C4-2B (cell line): ENCODE measurements around the gene DHX58.

Experiments
- H3K27ac ChIP-seq: fragments of 450-650 bp; 2 replicates; pipeline ENCODE4 v1.5.1; 2017
- ZFX ChIP-seq: fragments of 450-650 bp; IDR thresholded peaks from 2 replicates; pipeline ENCODE4 v1.6.1; 2017
- TF ChIP-seq, protein P1 (sequence below): fragments of 450-650 bp; conservative IDR thresholded peaks from 2 replicates; pipeline ENCODE4 v1.5.1; 2017; ENCODE audit warnings: mild to moderate bottlenecking

The DHX58 gene

DNA sequence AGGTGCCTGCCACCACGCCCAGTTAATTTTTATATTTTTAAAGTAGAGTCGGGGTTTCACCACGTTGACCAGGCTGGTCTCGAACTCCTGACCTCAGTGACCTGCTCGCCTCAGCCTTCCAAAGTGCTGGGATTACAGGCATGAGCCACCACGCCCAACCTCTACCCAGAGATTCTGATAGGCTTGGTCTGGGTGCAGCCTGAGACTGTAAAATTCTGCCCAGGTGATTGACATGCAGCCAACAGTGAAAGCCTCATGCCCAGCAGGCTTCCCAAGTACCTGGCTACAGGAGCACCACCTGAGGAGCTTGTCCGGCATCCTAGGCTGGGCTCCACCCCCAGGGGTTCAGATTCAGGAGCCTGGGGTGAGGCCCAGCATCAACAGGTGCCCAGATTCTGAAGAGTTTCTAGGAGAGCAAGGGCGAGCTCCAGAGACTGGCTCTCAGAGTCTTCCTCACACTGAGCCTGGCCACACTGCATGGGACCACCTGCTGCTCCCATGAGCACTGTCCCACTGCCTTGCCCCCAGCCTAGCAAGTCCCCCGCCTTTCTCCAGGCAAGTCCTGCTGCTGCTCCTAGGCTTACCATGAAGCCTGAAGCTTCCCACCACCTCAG, 30.9 kb downstream of the DHX58 start:
- TF ChIP-seq, protein P1, sequence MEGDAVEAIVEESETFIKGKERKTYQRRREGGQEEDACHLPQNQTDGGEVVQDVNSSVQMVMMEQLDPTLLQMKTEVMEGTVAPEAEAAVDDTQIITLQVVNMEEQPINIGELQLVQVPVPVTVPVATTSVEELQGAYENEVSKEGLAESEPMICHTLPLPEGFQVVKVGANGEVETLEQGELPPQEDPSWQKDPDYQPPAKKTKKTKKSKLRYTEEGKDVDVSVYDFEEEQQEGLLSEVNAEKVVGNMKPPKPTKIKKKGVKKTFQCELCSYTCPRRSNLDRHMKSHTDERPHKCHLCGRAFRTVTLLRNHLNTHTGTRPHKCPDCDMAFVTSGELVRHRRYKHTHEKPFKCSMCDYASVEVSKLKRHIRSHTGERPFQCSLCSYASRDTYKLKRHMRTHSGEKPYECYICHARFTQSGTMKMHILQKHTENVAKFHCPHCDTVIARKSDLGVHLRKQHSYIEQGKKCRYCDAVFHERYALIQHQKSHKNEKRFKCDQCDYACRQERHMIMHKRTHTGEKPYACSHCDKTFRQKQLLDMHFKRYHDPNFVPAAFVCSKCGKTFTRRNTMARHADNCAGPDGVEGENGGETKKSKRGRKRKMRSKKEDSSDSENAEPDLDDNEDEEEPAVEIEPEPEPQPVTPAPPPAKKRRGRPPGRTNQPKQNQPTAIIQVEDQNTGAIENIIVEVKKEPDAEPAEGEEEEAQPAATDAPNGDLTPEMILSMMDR = no peak
- TF ChIP-seq ZFX = no peak

GRCh38 chr17:42079541-42079940, 33.0 kb downstream of the DHX58 start:
- no peak for TF ChIP-seq ZFX
- TF ChIP-seq, protein P1 = no peak
- no peak overlapping the region for H3K27ac ChIP-seq

More for the DNA sequence above, 30.9 kb downstream of the DHX58 start:
- no peak overlapping the region for H3K27ac ChIP-seq

- no peak overlapping the region for H3K27ac ChIP-seq
Measured at GRCh38 chr17:42078396-42079043, 34.0 kb downstream of the DHX58 start.

GRCh38 chr17:42077755-42078154, 34.8 kb downstream of the DHX58 start:
- no peak overlapping the region for H3K27ac ChIP-seq
- no peak for TF ChIP-seq ZFX
- TF ChIP-seq, protein P1 = no peak

More at GRCh38 chr17:42078396-42079043, 34.0 kb downstream of the DHX58 start:
- TF ChIP-seq, protein P1 = no peak

DNA sequence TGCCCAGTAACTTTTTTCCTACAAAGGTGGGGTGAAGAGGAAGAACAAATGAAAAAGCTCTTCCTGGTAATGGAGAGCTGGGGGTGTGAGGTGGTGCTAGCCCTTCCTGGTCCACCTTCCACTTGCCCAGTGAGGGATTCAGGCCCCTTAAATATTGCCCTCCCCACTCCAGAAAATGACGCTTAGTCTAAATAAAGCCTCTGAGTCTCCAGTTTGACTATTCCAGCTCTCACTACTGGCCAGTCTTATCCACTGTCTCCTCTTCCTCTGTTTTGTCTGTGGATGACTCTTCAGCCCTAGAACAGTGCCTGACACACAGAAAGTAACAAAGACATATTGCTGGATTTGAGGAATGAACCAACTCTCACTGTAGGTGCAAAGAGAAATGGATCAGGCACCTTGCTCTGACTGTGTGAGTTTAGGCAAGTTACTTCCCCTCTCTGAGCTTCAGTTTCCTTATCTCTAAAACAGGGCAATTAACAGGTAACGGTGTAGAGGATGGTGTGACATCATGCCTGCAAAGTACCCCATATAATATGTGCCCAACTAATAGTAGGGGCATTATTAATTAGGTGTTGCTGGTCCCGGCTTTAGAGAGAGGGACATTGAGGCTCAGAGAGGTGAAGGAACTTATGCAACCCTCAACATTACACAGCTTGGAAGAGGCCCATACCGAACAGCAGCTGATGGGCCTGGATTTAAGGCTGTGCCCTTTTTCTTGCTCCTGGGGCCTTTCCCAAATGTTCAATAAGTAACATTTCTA, 35.5 kb downstream of the DHX58 start:
- H3K27ac ChIP-seq = no peak overlapping the region
- TF ChIP-seq, protein P1 = no peak
- no peak for TF ChIP-seq ZFX

GRCh38 chr17:42075789-42076188, 36.7 kb downstream of the DHX58 start:
- no peak for TF ChIP-seq ZFX
- TF ChIP-seq, protein P1 = no peak
- no peak overlapping the region for H3K27ac ChIP-seq
